SH-SY5Y (cell line): ENCODE measurements around the gene ATP6V1D.

Experiments
- GATA2 ChIP-seq: IDR thresholded peaks from 2 replicates; pipeline ENCODE4 v1.6.1; 2011; ENCODE audit warnings: mild to moderate bottlenecking, low read depth, low read length
- GATA3 ChIP-seq: IDR thresholded peaks from 2 replicates; pipeline ENCODE4 v1.6.1; 2011; ENCODE audit warnings: low read depth, mild to moderate bottlenecking, low read length, moderate library complexity

DNA sequence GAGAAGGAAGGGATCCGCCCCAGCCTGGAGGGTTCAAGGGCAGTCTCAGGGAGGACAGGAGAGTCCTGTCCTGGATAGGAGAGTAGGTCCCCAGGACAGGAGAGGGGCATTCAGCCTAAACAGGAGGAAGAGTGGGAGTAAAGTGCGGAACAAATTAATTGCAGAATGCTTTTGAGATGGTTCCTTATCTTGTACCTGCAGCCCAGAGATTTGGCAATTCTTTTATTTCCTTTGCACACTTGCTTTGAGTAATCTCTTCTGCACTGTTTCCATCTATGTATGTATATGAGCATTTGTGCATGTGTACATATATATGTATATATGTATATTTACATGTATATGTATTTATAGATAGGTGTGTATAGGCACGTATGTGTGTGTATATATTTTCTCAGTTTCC, 29.7 kb upstream of the ATP6V1D start:
- TF ChIP-seq GATA3 (no peak), GATA2 (no peak)
